Measurements from ENCODE around the gene MALT1.
A peak's percentile ranks its signal among the peaks of the same experiment; 100 is the strongest.

The MALT1 gene

GRCh38 chr18:58787536-58788149 is 116.4 kb downstream of the MALT1 start:
- H3K14ac ChIP-seq (ENCODE audit: low read length) = no peak overlapping the region
- no peak overlapping the region for H3K4me2 ChIP-seq (ENCODE audit: low read length)
- H3K9ac ChIP-seq (ENCODE audit: low read length) = no peak overlapping the region
- no peaks in the 10 kb centered on the region for H3K9me3 ChIP-seq (ENCODE audit: insufficient read depth, low read depth, low read length)
- H3K18ac ChIP-seq (ENCODE audit: low read length) = no peak overlapping the region
- no peaks in the 10 kb centered on the region for H3K27me3 ChIP-seq (ENCODE audit: insufficient read depth, low read length)
- H3K4ac ChIP-seq (ENCODE audit: low read depth, low read length) = no peak overlapping the region
- peaks cover 8% of the 10 kb centered on the region for H3K79me2 ChIP-seq (ENCODE audit: control insufficient read depth, insufficient read depth, low read length, poor library complexity)
- peak overlapping the region; percentile 76 for H2BK12ac ChIP-seq (ENCODE audit: low read length)
- no peak overlapping the region for H2BK5ac ChIP-seq (ENCODE audit: low read depth, low read length, poor library complexity)
- H2AFZ ChIP-seq (ENCODE audit: insufficient read depth, low read length, poor library complexity) = no peak overlapping the region
- no peak overlapping the region for H2AK5ac ChIP-seq (ENCODE audit: low read length)
- H4K12ac ChIP-seq (ENCODE audit: low read depth, low read length) = no peak overlapping the region
- peaks cover 21 to 26% of the 10 kb centered on the region in 2 experiments for H3K4me1 ChIP-seq (ENCODE audit: control insufficient read depth in 1 of 2, insufficient read depth in 2 of 2, low read length in 2 of 2)
- no peak overlapping the region for H3K23ac ChIP-seq (ENCODE audit: low read length)
- no peak overlapping the region for H2BK120ac ChIP-seq (ENCODE audit: insufficient read depth, low read length, poor library complexity)
- no peak overlapping the region for H4K8ac ChIP-seq (ENCODE audit: low read depth, low read length)
- H4K91ac ChIP-seq (ENCODE audit: low read depth, low read length) = no peak overlapping the region
- H3K79me1 ChIP-seq (ENCODE audit: low read length) = peaks cover 34% of the 10 kb centered on the region
- no peak for DNase-seq
- WGBS (ENCODE audit: extremely low coverage, insufficient coverage, insufficient read length) = no CpG with 5 or more reads among the region's 14 CpGs
- H3K36me3 ChIP-seq (ENCODE audit: control insufficient read depth in 1 of 2, insufficient read depth in 2 of 2, low read length in 2 of 2) = no peaks in the 10 kb centered on the region
- no peak overlapping the region for H3K4me3 ChIP-seq (ENCODE audit: low read depth, low read length)
- no peak overlapping the region for H3K27ac ChIP-seq (ENCODE audit: low read depth, low read length)

- Histone ChIP-seq H3K27ac (ENCODE audit: low read depth, low read length) (no peak overlapping the region), H2BK5ac (ENCODE audit: low read depth, low read length, poor library complexity) (no peak overlapping the region), H3K23ac (ENCODE audit: low read length) (no peak overlapping the region), H2AFZ (ENCODE audit: insufficient read depth, low read length, poor library complexity) (no peak overlapping the region), H3K79me2 (ENCODE audit: control insufficient read depth, insufficient read depth, low read length, poor library complexity) (peaks cover 8% of the 10 kb centered on the region), H3K18ac (ENCODE audit: low read length) (peak overlapping the region; percentile 4), H3K4me3 (ENCODE audit: low read depth, low read length) (no peak overlapping the region), H3K36me3 (ENCODE audit: control insufficient read depth in 1 of 2, insufficient read depth in 2 of 2, low read length in 2 of 2) (no peaks in the 10 kb centered on the region), H3K4me1 (ENCODE audit: control insufficient read depth in 1 of 2, insufficient read depth in 2 of 2, low read length in 2 of 2) (peaks cover 21 to 28% of the 10 kb centered on the region in 2 experiments), H3K79me1 (ENCODE audit: low read length) (peaks cover 31% of the 10 kb centered on the region), H3K9ac (ENCODE audit: low read length) (peak overlapping the region; percentile 29), H4K12ac (ENCODE audit: low read depth, low read length) (no peak overlapping the region), H3K9me3 (ENCODE audit: insufficient read depth, low read depth, low read length) (no peaks in the 10 kb centered on the region), H3K27me3 (ENCODE audit: insufficient read depth, low read length) (no peaks in the 10 kb centered on the region), H2BK12ac (ENCODE audit: low read length) (peak overlapping the region; percentile 90), H2BK120ac (ENCODE audit: insufficient read depth, low read length, poor library complexity) (peak overlapping the region; percentile 62), H4K91ac (ENCODE audit: low read depth, low read length) (peak overlapping the region; percentile 78), H2AK5ac (ENCODE audit: low read length) (peak overlapping the region; percentile 38), H3K14ac (ENCODE audit: low read length) (peak overlapping the region; percentile 61), H3K4me2 (ENCODE audit: low read length) (no peak overlapping the region), H4K8ac (ENCODE audit: low read depth, low read length) (no peak overlapping the region), H3K4ac (ENCODE audit: low read depth, low read length) (no peak overlapping the region)
- no CpG with 5 or more reads among the region's 3 CpGs for WGBS (ENCODE audit: extremely low coverage, insufficient coverage, insufficient read length)
- DNase-seq = peak in 1 of 2 donors; percentile 18
Observed at GRCh38 chr18:58788470-58788869, 117.2 kb downstream of the MALT1 start.

- H3K4me3 ChIP-seq (ENCODE audit: low read depth, low read length) = no peak overlapping the region
Observed at GRCh38 chr18:58788971-58789875, 118.0 kb downstream of the MALT1 start.

GRCh38 chr18:58789876-58790240 is 118.6 kb downstream of the MALT1 start:
- Histone ChIP-seq H3K4me1 (ENCODE audit: control insufficient read depth in 1 of 2, insufficient read depth in 2 of 2, low read length in 2 of 2) (peaks cover 14 to 22% of the 10 kb centered on the region in 2 experiments), H4K91ac (ENCODE audit: low read depth, low read length) (peak overlapping the region; percentile 61), H3K79me2 (ENCODE audit: control insufficient read depth, insufficient read depth, low read length, poor library complexity) (peaks cover 2% of the 10 kb centered on the region), H3K4ac (ENCODE audit: low read depth, low read length) (no peak overlapping the region), H3K14ac (ENCODE audit: low read length) (peak overlapping the region; percentile 57), H3K36me3 (ENCODE audit: control insufficient read depth in 1 of 2, insufficient read depth in 2 of 2, low read length in 2 of 2) (no peaks in the 10 kb centered on the region), H2BK5ac (ENCODE audit: low read depth, low read length, poor library complexity) (no peak overlapping the region), H2BK120ac (ENCODE audit: insufficient read depth, low read length, poor library complexity) (no peak overlapping the region), H3K9ac (ENCODE audit: low read length) (no peak overlapping the region), H3K9me3 (ENCODE audit: insufficient read depth, low read depth, low read length) (no peaks in the 10 kb centered on the region), H4K12ac (ENCODE audit: low read depth, low read length) (no peak overlapping the region), H3K18ac (ENCODE audit: low read length) (no peak overlapping the region), H3K79me1 (ENCODE audit: low read length) (peaks cover 23% of the 10 kb centered on the region), H3K27me3 (ENCODE audit: insufficient read depth, low read length) (no peaks in the 10 kb centered on the region), H4K8ac (ENCODE audit: low read depth, low read length) (no peak overlapping the region), H2BK12ac (ENCODE audit: low read length) (peak overlapping the region; percentile 48), H2AK5ac (ENCODE audit: low read length) (peak overlapping the region; percentile 34), H3K4me3 (ENCODE audit: low read depth, low read length) (no peak overlapping the region), H3K4me2 (ENCODE audit: low read length) (no peak overlapping the region), H2AFZ (ENCODE audit: insufficient read depth, low read length, poor library complexity) (no peak overlapping the region), H3K23ac (ENCODE audit: low read length) (no peak overlapping the region), H3K27ac (ENCODE audit: low read depth, low read length) (peak overlapping the region; percentile 26)
- WGBS (ENCODE audit: extremely low coverage, insufficient coverage, insufficient read length) = no CpG with 5 or more reads among the region's 5 CpGs
- no peak for DNase-seq

More at GRCh38 chr18:58788971-58789875, 118.0 kb downstream of the MALT1 start:
- Histone ChIP-seq H3K36me3 (ENCODE audit: control insufficient read depth in 1 of 2, insufficient read depth in 2 of 2, low read length in 2 of 2) (no peaks in the 10 kb centered on the region), H3K23ac (ENCODE audit: low read length) (no peak overlapping the region), H2AK5ac (ENCODE audit: low read length) (peak overlapping the region; percentile 38), H3K4me1 (ENCODE audit: control insufficient read depth in 1 of 2, insufficient read depth in 2 of 2, low read length in 2 of 2) (peaks cover 20 to 28% of the 10 kb centered on the region in 2 experiments), H2AFZ (ENCODE audit: insufficient read depth, low read length, poor library complexity) (no peak overlapping the region), H3K79me2 (ENCODE audit: control insufficient read depth, insufficient read depth, low read length, poor library complexity) (peaks cover 7% of the 10 kb centered on the region), H4K8ac (ENCODE audit: low read depth, low read length) (no peak overlapping the region), H3K79me1 (ENCODE audit: low read length) (peaks cover 29% of the 10 kb centered on the region), H3K14ac (ENCODE audit: low read length) (no peak overlapping the region), H2BK12ac (ENCODE audit: low read length) (peak overlapping the region; percentile 90), H3K4ac (ENCODE audit: low read depth, low read length) (no peak overlapping the region), H3K4me2 (ENCODE audit: low read length) (no peak overlapping the region), H4K12ac (ENCODE audit: low read depth, low read length) (no peak overlapping the region), H3K27ac (ENCODE audit: low read depth, low read length) (peak overlapping the region; percentile 26), H3K9ac (ENCODE audit: low read length) (no peak overlapping the region), H2BK5ac (ENCODE audit: low read depth, low read length, poor library complexity) (no peak overlapping the region), H3K9me3 (ENCODE audit: insufficient read depth, low read depth, low read length) (no peaks in the 10 kb centered on the region), H3K18ac (ENCODE audit: low read length) (no peak overlapping the region), H3K27me3 (ENCODE audit: insufficient read depth, low read length) (no peaks in the 10 kb centered on the region), H4K91ac (ENCODE audit: low read depth, low read length) (peak overlapping the region; percentile 78), H2BK120ac (ENCODE audit: insufficient read depth, low read length, poor library complexity) (peak overlapping the region; percentile 62)
- DNase-seq = no peak
- no CpG with 5 or more reads among the region's 11 CpGs for WGBS (ENCODE audit: extremely low coverage, insufficient coverage, insufficient read length)
